ENCODE data around the gene CT47B1.
"Not testable (repeated sequence)": the region's sequence is repeated elsewhere in the genome, so short reads cannot be mapped to it uniquely, and the experiment has no call there.

The CT47B1 gene

DNA sequence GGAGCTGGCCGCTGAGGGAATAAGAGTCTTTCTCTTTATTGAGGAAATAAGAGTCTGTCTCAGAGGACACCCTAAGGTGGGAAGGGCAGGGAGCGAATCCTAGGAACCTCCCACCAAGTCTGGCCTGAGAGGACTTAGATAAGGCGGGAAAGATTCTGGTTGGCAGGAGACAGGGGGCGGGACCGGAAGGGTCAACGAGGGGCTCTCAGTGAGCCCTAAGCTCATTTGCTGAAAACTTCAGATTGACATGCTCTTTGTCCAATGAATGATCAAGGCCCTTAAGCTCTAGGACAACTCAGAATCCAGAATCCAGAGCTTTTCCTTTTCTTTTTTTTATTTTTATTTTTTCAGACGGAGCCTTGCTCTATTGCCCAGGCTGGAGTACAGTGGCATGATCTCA, at the start of gene CT47B1:
Gene CT47B1, minus strand, starts transcription at position 101 of the 400 bp plus-strand sequence. CDS start 196 bp downstream, outside the sequence.
- DNase-seq = not testable (repeated sequence)

- no peak for DNase-seq
These were observed 748 bp downstream of the CT47B1 start for GRCh38 chrX:120874678-120875557.

GRCh38 chrX:120857240-120857639, 18.4 kb downstream of the CT47B1 start:
- DNase-seq = no peak

DNA sequence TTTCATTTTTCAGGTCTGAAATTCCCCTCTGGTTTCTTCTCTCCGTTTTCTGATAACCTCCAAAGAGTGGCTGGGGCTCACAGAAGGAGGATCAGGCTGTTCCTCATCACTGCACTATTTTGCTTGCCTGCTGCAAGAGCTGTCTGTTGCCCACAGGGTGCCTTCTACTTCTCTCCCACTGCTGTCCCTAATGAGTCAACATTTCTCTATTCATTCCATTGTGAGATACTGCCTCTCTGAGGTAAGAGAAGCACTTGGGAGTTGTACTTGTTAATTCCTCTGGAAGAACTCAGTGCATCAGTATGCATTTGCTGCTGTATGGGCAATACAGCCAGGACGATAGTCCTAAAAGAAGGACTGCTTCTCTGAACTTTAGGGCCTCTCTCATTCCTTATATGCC, 34.8 kb downstream of the CT47B1 start:
- DNase-seq = no peak

- no peak for DNase-seq
These were observed 36.2 kb downstream of the CT47B1 start for GRCh38 chrX:120839491-120839890.

GRCh38 chrX:120827213-120827612, 48.5 kb downstream of the CT47B1 start:
- not testable (repeated sequence) for DNase-seq

DNA sequence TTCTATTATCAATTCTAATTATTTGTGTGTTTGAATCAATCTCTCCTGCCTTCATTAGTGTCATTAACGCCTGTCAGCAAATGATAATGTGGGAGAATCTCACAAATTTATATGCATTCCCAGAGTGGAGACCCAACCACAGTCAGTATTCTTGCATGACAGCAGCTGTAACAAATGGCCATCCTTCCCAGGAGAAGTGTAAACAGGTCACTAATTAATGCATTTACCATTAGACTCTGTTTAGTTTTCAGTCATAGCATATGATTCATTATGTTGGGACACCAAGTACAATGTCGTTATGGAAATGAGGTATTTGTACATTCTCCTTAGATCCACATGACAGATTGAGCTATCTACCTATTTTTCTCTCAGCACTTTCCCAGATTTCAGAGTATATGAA, 50.5 kb downstream of the CT47B1 start:
- no peak for DNase-seq

DNA sequence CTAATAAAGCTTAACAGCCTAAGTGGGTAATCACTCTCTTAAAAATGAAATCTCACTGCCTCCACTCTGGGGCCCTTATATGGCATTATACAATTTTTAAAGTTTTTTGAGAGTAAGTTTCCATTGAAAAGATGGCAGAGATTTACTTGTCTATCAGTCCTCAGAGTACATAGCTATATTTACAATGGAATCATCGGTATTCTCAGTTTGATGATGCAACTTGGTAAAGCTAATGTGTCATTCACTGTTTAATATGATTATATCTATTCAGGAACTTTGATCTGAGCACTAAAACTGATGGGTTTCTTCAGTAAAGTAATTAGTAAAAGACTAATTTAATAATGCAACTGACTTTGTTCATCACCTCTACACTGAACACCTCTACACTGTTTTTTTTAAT, 51.6 kb downstream of the CT47B1 start:
- DNase-seq = no peak

DNA sequence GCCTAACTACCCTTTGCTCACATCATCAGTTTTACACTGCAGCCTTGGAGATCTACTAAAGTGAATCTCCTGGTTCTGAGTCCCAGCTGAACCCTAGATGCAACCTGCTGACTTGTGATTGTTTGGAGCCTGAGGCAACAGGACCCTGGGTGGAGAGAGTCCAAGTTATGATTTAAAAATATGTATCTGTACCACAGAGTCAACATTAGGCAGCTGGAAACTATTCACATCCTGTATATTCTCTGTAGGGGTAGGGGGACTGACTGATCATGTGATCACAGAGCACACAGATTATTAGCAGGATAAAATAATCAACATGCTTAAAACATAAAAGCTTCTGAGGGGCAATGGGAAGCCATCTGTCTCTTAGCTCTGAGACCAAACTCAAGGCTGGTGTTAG, 52.1 kb downstream of the CT47B1 start:
- no peak for DNase-seq
